Stimulated activated CD8-positive, alpha-beta memory T cell treated with anti-CD3 and anti-CD28 coated beads, Interleukin-2, amount 100 ng/mL, for 1 hour (primary cell): ENCODE data around the gene PBX2.
A peak's percentile ranks its signal among the peaks of the same experiment; 100 is the strongest.
"Not testable (repeated sequence)": the region's sequence is repeated elsewhere in the genome, so short reads cannot be mapped to it uniquely, and the experiment has no call there.

Experiments
- DNase-seq, 2 donors: peaks; one replicate each; pipeline ENCODE4 v3.0.0-alpha.2; 2020; ENCODE audit warnings: low read depth in 2 of 2

PBX2 gene, protein sequence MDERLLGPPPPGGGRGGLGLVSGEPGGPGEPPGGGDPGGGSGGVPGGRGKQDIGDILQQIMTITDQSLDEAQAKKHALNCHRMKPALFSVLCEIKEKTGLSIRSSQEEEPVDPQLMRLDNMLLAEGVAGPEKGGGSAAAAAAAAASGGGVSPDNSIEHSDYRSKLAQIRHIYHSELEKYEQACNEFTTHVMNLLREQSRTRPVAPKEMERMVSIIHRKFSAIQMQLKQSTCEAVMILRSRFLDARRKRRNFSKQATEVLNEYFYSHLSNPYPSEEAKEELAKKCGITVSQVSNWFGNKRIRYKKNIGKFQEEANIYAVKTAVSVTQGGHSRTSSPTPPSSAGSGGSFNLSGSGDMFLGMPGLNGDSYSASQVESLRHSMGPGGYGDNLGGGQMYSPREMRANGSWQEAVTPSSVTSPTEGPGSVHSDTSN

DNA sequence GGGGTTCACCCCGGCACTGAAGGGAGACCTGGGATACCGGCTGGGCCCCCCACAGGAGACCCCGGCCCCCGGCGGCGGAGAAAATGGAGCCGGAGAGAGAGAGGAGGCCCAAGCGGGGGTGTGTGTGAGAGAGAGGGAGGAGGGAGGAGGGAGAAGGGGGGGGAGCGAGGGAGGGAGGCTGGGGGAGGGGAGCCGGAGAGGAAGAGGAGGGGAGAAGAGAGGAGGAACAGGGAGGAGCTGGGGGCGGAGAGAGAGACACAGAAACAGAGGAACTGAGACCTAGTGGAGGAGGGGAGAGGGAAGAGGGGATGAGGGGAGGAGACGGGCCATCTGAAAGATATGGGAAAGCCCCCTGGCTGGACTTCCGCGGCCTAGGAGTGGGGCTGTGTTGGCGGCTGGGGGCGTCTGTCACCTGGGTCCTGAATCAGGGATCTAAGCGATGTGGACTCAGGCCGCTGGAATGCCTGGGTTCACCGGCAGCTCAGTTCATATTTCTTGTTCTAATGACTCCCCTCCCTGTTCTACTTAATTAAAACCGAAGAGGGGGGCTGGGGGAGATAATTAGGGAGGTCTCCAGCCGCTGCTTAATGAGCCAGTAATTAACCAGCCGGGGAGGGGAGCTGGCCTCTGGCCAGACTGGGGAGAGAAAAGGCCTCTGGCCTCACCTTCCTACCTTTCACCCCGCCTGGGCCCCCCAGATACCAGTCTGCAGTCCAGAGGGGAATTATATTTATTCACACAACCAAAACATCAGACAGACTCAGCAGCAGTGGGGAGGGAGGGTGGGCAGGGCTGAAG lies at the start of gene PBX2:
PBX2 (minus strand) TSS at position 149 of the 798 bp plus-strand sequence. CDS start 287 bp downstream, outside the sequence.
- peak; percentile 54 to 80 for DNase-seq

- no peak for DNase-seq
Observed at GRCh38 chr6:32239462-32239861, 49.5 kb upstream of the PBX2 start.

DNA sequence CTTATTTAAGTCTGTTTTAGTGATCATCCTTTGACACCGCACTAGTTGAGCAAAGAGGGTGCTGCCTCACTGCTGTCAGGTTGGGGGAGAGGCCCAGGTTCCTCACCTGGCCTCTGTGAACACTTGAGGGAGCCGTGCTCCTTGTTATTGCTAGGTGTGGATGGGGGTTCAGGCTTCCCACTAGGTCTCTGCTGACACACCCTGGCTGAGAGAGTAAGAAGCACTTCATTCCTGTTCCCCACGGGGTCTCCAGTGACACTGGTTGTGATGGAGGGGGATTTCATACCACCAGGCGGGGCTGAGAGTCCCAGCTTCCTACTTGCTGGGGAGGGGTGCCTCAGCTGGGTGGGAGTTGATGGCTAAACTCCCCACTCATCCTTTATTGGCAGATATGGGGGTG lies 44.9 kb upstream of the PBX2 start:
- no peak for DNase-seq

DNA sequence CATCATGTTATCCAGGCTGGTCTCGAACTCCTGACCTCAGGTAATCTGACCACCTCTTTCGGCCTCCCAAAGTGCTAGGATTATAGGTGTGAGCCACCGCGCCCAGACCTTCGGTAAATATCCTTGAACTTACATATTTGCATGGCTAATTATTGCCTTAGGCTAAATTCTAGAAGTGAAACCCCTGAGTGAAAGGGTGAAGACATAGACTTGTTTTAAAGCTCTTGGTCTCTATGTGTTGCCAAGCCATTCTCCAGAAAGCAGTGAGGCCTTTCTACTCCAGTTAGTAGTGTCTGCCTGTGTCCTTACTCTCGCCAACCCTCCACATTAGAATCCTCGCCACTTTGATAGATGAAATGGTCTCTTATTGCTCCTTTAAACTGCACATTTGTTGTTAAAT lies 36.4 kb upstream of the PBX2 start:
- DNase-seq: no peak

DNA sequence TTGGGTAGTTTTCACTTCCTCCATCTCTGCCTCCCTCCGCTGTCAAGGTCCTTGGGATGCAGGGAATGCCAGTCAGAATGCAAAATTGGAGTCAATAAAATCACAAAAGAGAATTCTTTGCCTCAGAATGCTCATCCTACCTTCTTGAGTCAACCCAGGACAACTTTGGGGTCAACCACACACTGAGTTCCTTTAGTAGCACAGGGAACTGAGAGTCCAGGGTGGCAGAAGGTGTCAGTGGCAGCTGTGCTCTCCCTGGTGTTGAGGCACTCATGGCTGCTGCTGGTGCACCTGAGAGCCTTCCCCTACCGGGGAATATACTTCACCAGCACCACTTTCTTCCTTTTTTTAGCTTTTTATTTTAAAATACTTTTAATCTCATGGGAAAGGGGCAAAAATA lies 34.7 kb upstream of the PBX2 start:
- DNase-seq: no peak

GRCh38 chr6:32223258-32224235 lies 33.5 kb upstream of the PBX2 start, which contains the start of gene NOTCH4:
Gene NOTCH4, minus strand, starts transcription at chr6:32224067. Its CDS starts 139 bp downstream, at chr6:32223928.
- no peak for DNase-seq

- no peak for DNase-seq
Observed at GRCh38 chr6:32222333-32223230, 32.6 kb upstream of the PBX2 start.

DNA sequence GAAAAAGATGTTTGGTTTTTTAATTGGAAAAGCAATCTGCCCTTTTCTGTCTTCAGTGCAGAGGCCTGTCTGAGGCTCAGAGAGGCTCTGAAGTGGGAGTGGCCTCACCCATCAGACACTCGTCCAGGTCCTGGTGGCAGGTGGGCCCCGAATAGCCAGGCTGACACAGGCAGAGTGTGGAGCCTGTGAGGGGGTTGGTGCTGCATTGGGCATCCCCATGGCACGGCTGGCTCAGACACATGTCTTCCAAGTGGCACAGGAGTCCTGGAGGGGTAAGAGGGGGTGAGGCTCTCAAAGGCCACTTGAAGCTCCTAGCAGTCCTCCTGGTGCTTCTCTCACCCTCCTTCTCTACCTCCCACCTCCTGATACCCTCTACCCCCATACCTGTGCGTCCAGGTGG lies 30.0 kb upstream of the PBX2 start:
- DNase-seq: no peak

- no peak for DNase-seq
Observed at GRCh38 chr6:32218167-32218566, 28.2 kb upstream of the PBX2 start.

GRCh38 chr6:32216998-32217397 lies 27.0 kb upstream of the PBX2 start:
- no peak for DNase-seq

DNA sequence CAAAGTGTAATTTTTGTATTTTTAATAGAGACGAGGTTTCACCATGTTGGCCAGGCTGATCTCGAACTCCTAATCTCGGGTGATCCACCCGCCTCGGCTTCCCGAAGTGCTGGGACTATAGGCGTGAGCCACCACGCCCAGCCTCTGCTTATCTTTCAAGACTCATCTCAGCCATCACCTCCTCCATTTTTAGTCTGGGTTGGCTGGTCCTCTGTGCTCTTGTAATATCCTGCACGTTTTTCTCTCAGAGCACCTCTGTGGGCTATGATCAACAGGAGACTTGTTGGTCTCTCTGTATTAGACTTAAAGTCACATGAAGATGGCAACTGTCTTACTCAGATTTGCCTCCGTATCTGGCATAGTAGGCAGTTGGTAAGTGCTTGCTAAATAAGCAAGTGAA lies 26.3 kb upstream of the PBX2 start:
- DNase-seq: no peak

- no peak for DNase-seq
Observed at GRCh38 chr6:32215617-32216016, 25.6 kb upstream of the PBX2 start.

DNA sequence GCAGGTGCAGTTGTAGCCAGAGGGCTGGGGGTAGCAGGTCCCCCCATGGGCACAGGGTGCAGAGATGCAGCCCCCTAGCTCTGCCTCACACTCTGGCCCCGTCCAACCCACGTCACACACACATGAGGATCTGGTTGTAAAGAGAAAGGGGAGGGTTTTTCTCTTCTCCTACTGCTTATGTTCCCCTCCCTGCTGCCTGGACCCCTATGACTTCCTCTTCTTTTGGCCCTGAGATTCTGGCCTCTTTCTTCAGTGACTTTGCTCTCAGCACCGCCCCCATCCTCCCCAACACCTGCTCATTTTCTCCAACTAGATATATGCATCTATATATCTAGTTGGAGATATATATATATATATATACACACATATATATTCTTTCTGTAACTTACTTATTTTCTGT lies 24.1 kb upstream of the PBX2 start:
- DNase-seq: no peak

GRCh38 chr6:32213649-32214048 lies 23.6 kb upstream of the PBX2 start:
- DNase-seq: no peak

GRCh38 chr6:32212076-32212760 lies 22.2 kb upstream of the PBX2 start:
- no peak for DNase-seq

DNA sequence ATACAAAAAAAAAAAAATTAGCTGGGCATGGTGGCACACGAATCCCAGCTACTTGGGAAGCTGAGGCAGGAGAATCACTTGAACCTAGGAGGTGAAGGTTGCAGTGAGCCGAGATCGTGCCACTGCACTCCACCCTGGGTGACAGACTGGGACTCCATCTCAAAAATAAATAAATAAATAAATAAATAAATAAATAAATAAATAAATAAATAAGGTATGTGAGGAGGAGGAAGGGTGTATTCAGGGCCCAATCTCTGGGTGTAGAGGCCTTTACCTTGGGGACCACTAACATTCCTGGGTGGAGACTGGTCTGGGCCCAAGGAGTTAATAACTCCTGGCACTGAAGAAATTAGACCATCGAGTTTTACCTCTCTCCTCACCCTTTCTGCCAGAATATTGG lies 21.4 kb upstream of the PBX2 start:
- DNase-seq: not testable (repeated sequence)

- DNase-seq: no peak
Observed at GRCh38 chr6:32210191-32210601, 20.2 kb upstream of the PBX2 start.

DNA sequence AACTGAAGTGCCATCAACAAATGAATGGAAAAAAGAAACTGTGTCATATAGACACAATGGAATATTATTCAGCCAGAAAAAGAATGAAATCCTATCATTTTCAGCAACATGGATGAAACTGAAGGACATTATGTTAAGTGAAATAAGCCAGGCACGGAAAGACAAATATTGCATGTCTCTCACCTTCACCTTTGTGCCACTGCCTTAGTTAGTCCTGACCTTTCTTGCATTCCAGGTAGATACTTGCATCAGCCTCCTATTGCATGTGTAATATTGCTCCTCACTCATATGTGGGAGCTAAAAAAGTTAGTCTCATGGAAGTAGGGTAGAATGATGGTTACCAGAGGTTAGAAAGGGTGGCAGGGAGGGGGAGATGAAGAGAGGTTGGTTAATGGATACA lies 19.0 kb upstream of the PBX2 start:
- no peak for DNase-seq

GRCh38 chr6:32204268-32204715 lies 14.3 kb upstream of the PBX2 start:
- DNase-seq: no peak
